Measurements from ENCODE around the gene MTHFD1L. TPM values are rescaled to one million over a fixed set of nuclear protein-coding genes. Genes with fewer than 3 reads are reported as not detected.
A peak's percentile ranks its signal among the peaks of the same experiment; 100 is the strongest.
"Not testable (repeated sequence)": the region's sequence is repeated elsewhere in the genome, so short reads cannot be mapped to it uniquely, and the experiment has no call there.

MTHFD1L gene
- total RNA-seq, 2 donors from 2014 or later = 58.0 to 107 TPM

GRCh38 chr6:151081656-151082055 is 216.2 kb downstream of the MTHFD1L start:
- no peak overlapping the region for H3K4me3 Mint-ChIP-seq
- H3K9me3 Mint-ChIP-seq = no peaks in the 10 kb centered on the region
- no peaks in the 10 kb centered on the region for H3K4me1 Mint-ChIP-seq
- H3K36me3 Mint-ChIP-seq (ENCODE audit: low read depth) = peaks cover 26% of the 10 kb centered on the region
- H3K27me3 Mint-ChIP-seq = no peaks in the 10 kb centered on the region
- no peak for ATAC-seq (replicated peaks)
- no peak overlapping the region for H3K27ac Mint-ChIP-seq

GRCh38 chr6:151082079-151082478 is 216.6 kb downstream of the MTHFD1L start:
- no peak overlapping the region for H3K4me3 Mint-ChIP-seq
- H3K27ac Mint-ChIP-seq = no peak overlapping the region
- H3K36me3 Mint-ChIP-seq (ENCODE audit: low read depth) = peaks cover 23% of the 10 kb centered on the region
- H3K4me1 Mint-ChIP-seq = no peaks in the 10 kb centered on the region
- no peak for ATAC-seq (replicated peaks)
- H3K9me3 Mint-ChIP-seq = no peaks in the 10 kb centered on the region
- H3K27me3 Mint-ChIP-seq = no peaks in the 10 kb centered on the region

- H3K9me3 Mint-ChIP-seq = no peaks in the 10 kb centered on the region
Observed at GRCh38 chr6:151084275-151084674, 218.8 kb downstream of the MTHFD1L start.

GRCh38 chr6:151087055-151087454 is 221.6 kb downstream of the MTHFD1L start:
- not testable (repeated sequence) for ATAC-seq (replicated peaks); H3K4me1 Mint-ChIP-seq

More at GRCh38 chr6:151084275-151084674, 218.8 kb downstream of the MTHFD1L start:
- Mint-ChIP-seq H3K4me1 (no peaks in the 10 kb centered on the region), H3K27ac (no peak overlapping the region), H3K27me3 (no peaks in the 10 kb centered on the region), H3K4me3 (no peak overlapping the region), H3K36me3 (ENCODE audit: low read depth) (peaks cover 27% of the 10 kb centered on the region)
- ATAC-seq (replicated peaks) = no peak

GRCh38 chr6:151087861-151088598 is 222.5 kb downstream of the MTHFD1L start:
- Mint-ChIP-seq H3K4me1 (no peaks in the 10 kb centered on the region), H3K9me3 (no peaks in the 10 kb centered on the region), H3K4me3 (no peak overlapping the region), H3K36me3 (ENCODE audit: low read depth) (peaks cover 41% of the 10 kb centered on the region), H3K27me3 (no peaks in the 10 kb centered on the region), H3K27ac (no peak overlapping the region)
- ATAC-seq (replicated peaks) = no peak

More at GRCh38 chr6:151087055-151087454, 221.6 kb downstream of the MTHFD1L start:
- not testable (repeated sequence) for H3K4me3 Mint-ChIP-seq, H3K9me3 Mint-ChIP-seq, H3K27ac Mint-ChIP-seq, H3K27me3 Mint-ChIP-seq
- H3K36me3 Mint-ChIP-seq (ENCODE audit: low read depth) = peaks cover 38% of the 10 kb centered on the region

GRCh38 chr6:151088599-151088935 is 223.1 kb downstream of the MTHFD1L start:
- ATAC-seq (replicated peaks) = no peak
- no peaks in the 10 kb centered on the region for H3K27me3 Mint-ChIP-seq
- no peaks in the 10 kb centered on the region for H3K4me1 Mint-ChIP-seq
- H3K27ac Mint-ChIP-seq = no peak overlapping the region
- H3K36me3 Mint-ChIP-seq (ENCODE audit: low read depth) = peaks cover 47% of the 10 kb centered on the region
- no peak overlapping the region for H3K4me3 Mint-ChIP-seq
- no peaks in the 10 kb centered on the region for H3K9me3 Mint-ChIP-seq

- Mint-ChIP-seq H3K9me3 (no peaks in the 10 kb centered on the region), H3K27me3 (no peaks in the 10 kb centered on the region), H3K27ac (no peak overlapping the region), H3K36me3 (ENCODE audit: low read depth) (peaks cover 50% of the 10 kb centered on the region), H3K4me1 (no peaks in the 10 kb centered on the region), H3K4me3 (no peak overlapping the region)
- ATAC-seq (replicated peaks) = no peak
Observed at GRCh38 chr6:151088963-151089362, 223.5 kb downstream of the MTHFD1L start.

- H3K36me3 Mint-ChIP-seq (ENCODE audit: low read depth) = peaks cover 55% of the 10 kb centered on the region
- H3K9me3 Mint-ChIP-seq = no peaks in the 10 kb centered on the region
- ATAC-seq (replicated peaks) = no peak
- H3K4me3 Mint-ChIP-seq = no peak overlapping the region
- H3K27me3 Mint-ChIP-seq = no peaks in the 10 kb centered on the region
- no peak overlapping the region for H3K27ac Mint-ChIP-seq
- H3K4me1 Mint-ChIP-seq = no peaks in the 10 kb centered on the region
Observed at GRCh38 chr6:151089978-151090377, 224.5 kb downstream of the MTHFD1L start.

GRCh38 chr6:151091571-151091970 is 226.1 kb downstream of the MTHFD1L start:
- Mint-ChIP-seq H3K27me3 (no peaks in the 10 kb centered on the region), H3K36me3 (ENCODE audit: low read depth) (peaks cover 71% of the 10 kb centered on the region), H3K9me3 (no peaks in the 10 kb centered on the region), H3K27ac (no peak overlapping the region), H3K4me3 (no peak overlapping the region), H3K4me1 (no peaks in the 10 kb centered on the region)
- ATAC-seq (replicated peaks) = no peak

GRCh38 chr6:151092591-151092990 is 227.1 kb downstream of the MTHFD1L start:
- no peaks in the 10 kb centered on the region for H3K27me3 Mint-ChIP-seq
- peaks cover 82% of the 10 kb centered on the region for H3K36me3 Mint-ChIP-seq (ENCODE audit: low read depth)
- H3K27ac Mint-ChIP-seq = no peak overlapping the region
- H3K4me1 Mint-ChIP-seq = peaks cover 3% of the 10 kb centered on the region
- ATAC-seq (replicated peaks) = no peak
- no peaks in the 10 kb centered on the region for H3K9me3 Mint-ChIP-seq
- no peak overlapping the region for H3K4me3 Mint-ChIP-seq

GRCh38 chr6:151093706-151094105 is 228.2 kb downstream of the MTHFD1L start:
- Mint-ChIP-seq H3K27me3 (no peaks in the 10 kb centered on the region), H3K9me3 (no peaks in the 10 kb centered on the region), H3K4me1 (peaks cover 10% of the 10 kb centered on the region), H3K4me3 (no peak overlapping the region), H3K36me3 (ENCODE audit: low read depth) (peaks cover 78% of the 10 kb centered on the region), H3K27ac (no peak overlapping the region)
- ATAC-seq (replicated peaks) = peak; percentile 55

GRCh38 chr6:151095538-151096254 is 230.2 kb downstream of the MTHFD1L start:
- Mint-ChIP-seq H3K9me3 (no peaks in the 10 kb centered on the region), H3K4me3 (no peak overlapping the region), H3K4me1 (peaks cover 11% of the 10 kb centered on the region), H3K27me3 (no peaks in the 10 kb centered on the region), H3K36me3 (ENCODE audit: low read depth) (peaks cover 92% of the 10 kb centered on the region), H3K27ac (no peak overlapping the region)
- ATAC-seq (replicated peaks) = no peak

- no peak for ATAC-seq (replicated peaks)
- Mint-ChIP-seq H3K4me1 (peaks cover 11% of the 10 kb centered on the region), H3K36me3 (ENCODE audit: low read depth) (peaks cover 93% of the 10 kb centered on the region), H3K9me3 (no peaks in the 10 kb centered on the region), H3K4me3 (no peak overlapping the region), H3K27ac (no peak overlapping the region), H3K27me3 (no peaks in the 10 kb centered on the region)
Observed at GRCh38 chr6:151096255-151096612, 230.7 kb downstream of the MTHFD1L start.

- ATAC-seq (replicated peaks) = no peak
- Mint-ChIP-seq H3K4me3 (no peak overlapping the region), H3K9me3 (no peaks in the 10 kb centered on the region), H3K27ac (no peak overlapping the region), H3K36me3 (ENCODE audit: low read depth) (peaks cover 93% of the 10 kb centered on the region), H3K4me1 (peaks cover 11% of the 10 kb centered on the region), H3K27me3 (no peaks in the 10 kb centered on the region)
Observed at GRCh38 chr6:151096691-151097606, 231.4 kb downstream of the MTHFD1L start.

Measured in activated T-helper 17 cell treated with anti-CD3 and anti-CD28 coated beads, Interleukin-2, amount 50 U/mL, for 72 hours (primary cell).